HepG2 (cell line): ENCODE data around the gene SF3B2. TPM values are rescaled to one million over a fixed set of nuclear protein-coding genes. Genes with fewer than 3 reads are reported as not detected.
A peak's percentile ranks its signal among the peaks of the same experiment; 100 is the strongest.

Source experiments
- HCFC1 ChIP-seq: fragments of 150-350 bp; IDR thresholded peaks from 2 replicates; pipeline ENCODE4 v1.6.1; 2014; ENCODE audit warnings: low read depth, low read length
- HMG20B ChIP-seq: conservative IDR thresholded peaks from 2 replicates; pipeline ENCODE4 v1.6.1; 2016; ENCODE audit warnings: missing genetic modification reagents, missing compliant biosample characterization
- HNRNPUL1 ChIP-seq: fragments of 200-400 bp; formaldehyde crosslinking; IDR thresholded peaks from 2 replicates; pipeline ENCODE4 v1.6.1; 2017; ENCODE audit warnings: low read depth, mild to moderate bottlenecking, low read length, moderate library complexity
- KDM6A ChIP-seq: IDR thresholded peaks from 2 replicates; pipeline ENCODE4 v1.6.1; 2016; ENCODE audit warnings: low read depth
- LCORL ChIP-seq, 2 experiments: fragments of 450-650 bp in 1 of 2; sonication (generic) in 1 of 2; formaldehyde crosslinking in 1 of 2; IDR thresholded peaks; 2 replicates each; pipeline versions ENCODE4 v1.5.0 to v1.6.1; 2017 to 2020; ENCODE audit warnings: antibody characterized with exemption in 1 of 2, missing genetic modification reagents in 1 of 2
- MAZ ChIP-seq, 2 experiments: sonication (generic) in 1 of 2; formaldehyde crosslinking in 1 of 2; IDR thresholded peaks; 2 replicates each; pipeline versions ENCODE4 v1.5.0 to v1.6.1; 2012 to 2020; ENCODE audit warnings: low read depth in 2 of 2, mild to moderate bottlenecking in 2 of 2, borderline replicate concordance in 1 of 2, improper control_type of control experiment in 1 of 2, low read length in 1 of 2, missing genetic modification reagents in 1 of 2, moderate library complexity in 1 of 2
- MEF2D ChIP-seq: sonication (generic); formaldehyde crosslinking; IDR thresholded peaks from 2 replicates; pipeline ENCODE4 v1.5.1; 2020; ENCODE audit warnings: mild to moderate bottlenecking, missing genetic modification reagents
- MYC ChIP-seq: sonication (generic); formaldehyde crosslinking; IDR thresholded peaks from 2 replicates; pipeline ENCODE4 v1.9.0; 2021; ENCODE audit warnings: missing genetic modification reagents, borderline replicate concordance
- SPEN ChIP-seq: sonication (generic); formaldehyde crosslinking; IDR thresholded peaks from 2 replicates; pipeline ENCODE4 v1.5.1; 2020; ENCODE audit warnings: low read depth, mild to moderate bottlenecking, missing genetic modification reagents
- ZNF468 ChIP-seq: sonication (generic); formaldehyde crosslinking; IDR thresholded peaks from 2 replicates; pipeline ENCODE4 v1.8.0; 2022; ENCODE audit warnings: mild to moderate bottlenecking, moderate library complexity, missing genetic modification reagents
- ZNF567 ChIP-seq: sonication (generic); formaldehyde crosslinking; IDR thresholded peaks from 2 replicates; pipeline ENCODE4 v1.8.1; 2023; ENCODE audit warnings: mild to moderate bottlenecking, missing genetic modification reagents, borderline replicate concordance
- ZNF607 ChIP-seq: sonication (generic); formaldehyde crosslinking; IDR thresholded peaks from 2 replicates; pipeline ENCODE4 v1.5.1; 2020; ENCODE audit warnings: missing genetic modification reagents, mild to moderate bottlenecking, borderline replicate concordance
- ZNF768 ChIP-seq: sonication (generic); formaldehyde crosslinking; IDR thresholded peaks from 2 replicates; pipeline ENCODE4 v1.4.0; 2020; ENCODE audit warnings: missing genetic modification reagents
- polyA plus RNA-seq, 8 experiments: library from polyadenylated mRNA; depleted of rRNA in 3 of 8; stranded (reverse) in 7 of 8; unstranded in 1 of 8; fragments of >200 nt; fragmentation: Illumina TruSeq in 4 of 8; extraction: Trizol in 4 of 8; gene quantifications; 2 replicates each; pipeline versions ENCODE4 v1.2.1 to v1.2.3, GENCODE V29; 2011 to 2016; ENCODE audit warnings: low read depth in 4 of 8, missing spikeins in 1 of 8, mixed read lengths in 1 of 8; ENCODE audit not compliant: insufficient read depth in 1 of 8
- total RNA-seq, 5 experiments: library from RNA; depleted of rRNA; stranded (reverse); fragments of >200 nt; fragmentation: Illumina TruSeq; extraction: Trizol; gene quantifications; 2 replicates each; pipeline ENCODE4 v1.2.3, GENCODE V29; 2016; ENCODE audit warnings: low read depth in 1 of 5
- TF ChIP-seq, protein P1 (sequence below): sonication (generic); formaldehyde crosslinking; IDR thresholded peaks from 2 replicates; pipeline ENCODE4 v1.4.0; 2020; ENCODE audit warnings: missing genetic modification reagents
- TF ChIP-seq, protein P2 (sequence below), 2 experiments: fragments of 450-650 bp in 1 of 2; sonication (generic) in 1 of 2; formaldehyde crosslinking; IDR thresholded peaks; 2 replicates each; pipeline versions ENCODE4 v1.5.0 to v1.8.0; 2020 to 2022; ENCODE audit warnings: mild to moderate bottlenecking in 1 of 2, missing genetic modification reagents in 1 of 2
- TF ChIP-seq, protein P3 (sequence below): sonication (generic); formaldehyde crosslinking; IDR thresholded peaks from 2 replicates; pipeline ENCODE4 v1.5.0; 2020; ENCODE audit warnings: missing genetic modification reagents
- TF ChIP-seq, protein P4 (sequence below): sonication (generic); formaldehyde crosslinking; IDR thresholded peaks from 2 replicates; pipeline ENCODE4 v1.4.0; 2020; ENCODE audit warnings: mild to moderate bottlenecking, missing genetic modification reagents
- TF ChIP-seq, protein P5 (sequence below): sonication (generic); formaldehyde crosslinking; IDR thresholded peaks from 2 replicates; pipeline ENCODE4 v1.4.0; 2020; ENCODE audit warnings: missing genetic modification reagents
- TF ChIP-seq, protein P6 (sequence below): IDR thresholded peaks from 2 replicates; pipeline ENCODE4 v1.6.1; 2016; ENCODE audit warnings: low read depth, borderline replicate concordance
- TF ChIP-seq, protein P7 (sequence below): sonication (generic); formaldehyde crosslinking; IDR thresholded peaks from 2 replicates; pipeline ENCODE4 v1.4.0; 2020; ENCODE audit warnings: mild to moderate bottlenecking, missing genetic modification reagents

SF3B2 gene
- total and polyA plus RNA-seq, 2 of the 13 experiments (the other 11 are each of a cell fraction or from before 2014, with no cell fraction given) = 70.4 to 153 TPM

DNA sequence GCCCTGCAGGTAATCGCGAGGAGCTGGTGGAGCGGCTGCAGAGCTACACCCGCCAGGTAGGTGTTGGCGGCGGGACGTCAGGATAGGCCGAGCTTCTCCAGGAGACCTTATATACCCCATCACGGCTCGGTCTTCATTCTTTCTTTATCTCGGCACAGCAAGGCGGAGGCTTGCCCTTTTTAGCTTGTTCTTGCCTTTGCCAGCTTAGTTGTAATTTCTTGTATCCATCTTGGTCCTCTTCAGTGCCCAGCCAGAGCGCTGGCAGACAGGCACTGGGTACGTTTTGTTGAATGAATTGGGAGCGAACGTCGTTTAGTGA, 459 bp downstream of the SF3B2 start (continued):
- TF ChIP-seq, protein P1, sequence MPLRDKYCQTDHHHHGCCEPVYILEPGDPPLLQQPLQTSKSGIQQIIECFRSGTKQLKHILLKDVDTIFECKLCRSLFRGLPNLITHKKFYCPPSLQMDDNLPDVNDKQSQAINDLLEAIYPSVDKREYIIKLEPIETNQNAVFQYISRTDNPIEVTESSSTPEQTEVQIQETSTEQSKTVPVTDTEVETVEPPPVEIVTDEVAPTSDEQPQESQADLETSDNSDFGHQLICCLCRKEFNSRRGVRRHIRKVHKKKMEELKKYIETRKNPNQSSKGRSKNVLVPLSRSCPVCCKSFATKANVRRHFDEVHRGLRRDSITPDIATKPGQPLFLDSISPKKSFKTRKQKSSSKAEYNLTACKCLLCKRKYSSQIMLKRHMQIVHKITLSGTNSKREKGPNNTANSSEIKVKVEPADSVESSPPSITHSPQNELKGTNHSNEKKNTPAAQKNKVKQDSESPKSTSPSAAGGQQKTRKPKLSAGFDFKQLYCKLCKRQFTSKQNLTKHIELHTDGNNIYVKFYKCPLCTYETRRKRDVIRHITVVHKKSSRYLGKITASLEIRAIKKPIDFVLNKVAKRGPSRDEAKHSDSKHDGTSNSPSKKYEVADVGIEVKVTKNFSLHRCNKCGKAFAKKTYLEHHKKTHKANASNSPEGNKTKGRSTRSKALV (CRISPR knock-in tag) = no peak
- 0 out of 2 replicates have a peak, but pooled peaks have one; percentile 10 for TF ChIP-seq ZNF607 (CRISPR knock-in tag)
- TF ChIP-seq, protein P2, sequence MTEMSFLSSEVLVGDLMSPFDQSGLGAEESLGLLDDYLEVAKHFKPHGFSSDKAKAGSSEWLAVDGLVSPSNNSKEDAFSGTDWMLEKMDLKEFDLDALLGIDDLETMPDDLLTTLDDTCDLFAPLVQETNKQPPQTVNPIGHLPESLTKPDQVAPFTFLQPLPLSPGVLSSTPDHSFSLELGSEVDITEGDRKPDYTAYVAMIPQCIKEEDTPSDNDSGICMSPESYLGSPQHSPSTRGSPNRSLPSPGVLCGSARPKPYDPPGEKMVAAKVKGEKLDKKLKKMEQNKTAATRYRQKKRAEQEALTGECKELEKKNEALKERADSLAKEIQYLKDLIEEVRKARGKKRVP (CRISPR knock-in tag; IDR thresholded peaks at IDR 0.05) = no peak
- TF ChIP-seq ZNF768 = no peak
- TF ChIP-seq MAZ (IDR thresholded peaks at IDR 0.05; ENCODE audit: borderline replicate concordance, low read depth, low read length) = no peak
- no peak for TF ChIP-seq MAZ (CRISPR knock-in tag; IDR thresholded peaks at IDR 0.05; ENCODE audit: low read depth)
- TF ChIP-seq HNRNPUL1 = no peak
- TF ChIP-seq KDM6A (CRISPR knock-in tag) = no peak
- TF ChIP-seq, protein P3, sequence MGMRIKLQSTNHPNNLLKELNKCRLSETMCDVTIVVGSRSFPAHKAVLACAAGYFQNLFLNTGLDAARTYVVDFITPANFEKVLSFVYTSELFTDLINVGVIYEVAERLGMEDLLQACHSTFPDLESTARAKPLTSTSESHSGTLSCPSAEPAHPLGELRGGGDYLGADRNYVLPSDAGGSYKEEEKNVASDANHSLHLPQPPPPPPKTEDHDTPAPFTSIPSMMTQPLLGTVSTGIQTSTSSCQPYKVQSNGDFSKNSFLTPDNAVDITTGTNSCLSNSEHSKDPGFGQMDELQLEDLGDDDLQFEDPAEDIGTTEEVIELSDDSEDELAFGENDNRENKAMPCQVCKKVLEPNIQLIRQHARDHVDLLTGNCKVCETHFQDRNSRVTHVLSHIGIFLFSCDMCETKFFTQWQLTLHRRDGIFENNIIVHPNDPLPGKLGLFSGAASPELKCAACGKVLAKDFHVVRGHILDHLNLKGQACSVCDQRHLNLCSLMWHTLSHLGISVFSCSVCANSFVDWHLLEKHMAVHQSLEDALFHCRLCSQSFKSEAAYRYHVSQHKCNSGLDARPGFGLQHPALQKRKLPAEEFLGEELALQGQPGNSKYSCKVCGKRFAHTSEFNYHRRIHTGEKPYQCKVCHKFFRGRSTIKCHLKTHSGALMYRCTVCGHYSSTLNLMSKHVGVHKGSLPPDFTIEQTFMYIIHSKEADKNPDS (CRISPR knock-in tag) = 0 out of 2 replicates have a peak, but pooled peaks have one; percentile 20
- no peak for TF ChIP-seq HCFC1
- no peak for TF ChIP-seq ZNF567
- TF ChIP-seq, protein P4, sequence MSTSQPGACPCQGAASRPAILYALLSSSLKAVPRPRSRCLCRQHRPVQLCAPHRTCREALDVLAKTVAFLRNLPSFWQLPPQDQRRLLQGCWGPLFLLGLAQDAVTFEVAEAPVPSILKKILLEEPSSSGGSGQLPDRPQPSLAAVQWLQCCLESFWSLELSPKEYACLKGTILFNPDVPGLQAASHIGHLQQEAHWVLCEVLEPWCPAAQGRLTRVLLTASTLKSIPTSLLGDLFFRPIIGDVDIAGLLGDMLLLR (CRISPR knock-in tag) = no peak
- no peak for TF ChIP-seq ZNF468 (CRISPR knock-in tag)
- TF ChIP-seq, protein P5, sequence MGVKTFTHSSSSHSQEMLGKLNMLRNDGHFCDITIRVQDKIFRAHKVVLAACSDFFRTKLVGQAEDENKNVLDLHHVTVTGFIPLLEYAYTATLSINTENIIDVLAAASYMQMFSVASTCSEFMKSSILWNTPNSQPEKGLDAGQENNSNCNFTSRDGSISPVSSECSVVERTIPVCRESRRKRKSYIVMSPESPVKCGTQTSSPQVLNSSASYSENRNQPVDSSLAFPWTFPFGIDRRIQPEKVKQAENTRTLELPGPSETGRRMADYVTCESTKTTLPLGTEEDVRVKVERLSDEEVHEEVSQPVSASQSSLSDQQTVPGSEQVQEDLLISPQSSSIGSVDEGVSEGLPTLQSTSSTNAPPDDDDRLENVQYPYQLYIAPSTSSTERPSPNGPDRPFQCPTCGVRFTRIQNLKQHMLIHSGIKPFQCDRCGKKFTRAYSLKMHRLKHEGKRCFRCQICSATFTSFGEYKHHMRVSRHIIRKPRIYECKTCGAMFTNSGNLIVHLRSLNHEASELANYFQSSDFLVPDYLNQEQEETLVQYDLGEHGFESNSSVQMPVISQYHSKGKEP = no peak
- no peak for TF ChIP-seq HMG20B
- TF ChIP-seq, protein P6, sequence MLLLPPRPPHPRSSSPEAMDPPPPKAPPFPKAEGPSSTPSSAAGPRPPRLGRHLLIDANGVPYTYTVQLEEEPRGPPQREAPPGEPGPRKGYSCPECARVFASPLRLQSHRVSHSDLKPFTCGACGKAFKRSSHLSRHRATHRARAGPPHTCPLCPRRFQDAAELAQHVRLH (CRISPR knock-in tag) = no peak
- TF ChIP-seq MEF2D = no peak
- no peak for TF ChIP-seq SPEN
- TF ChIP-seq LCORL (IDR thresholded peaks at IDR 0.05) = no peak
- no peak for TF ChIP-seq LCORL (CRISPR knock-in tag; IDR thresholded peaks at IDR 0.05)
- TF ChIP-seq, protein P7, sequence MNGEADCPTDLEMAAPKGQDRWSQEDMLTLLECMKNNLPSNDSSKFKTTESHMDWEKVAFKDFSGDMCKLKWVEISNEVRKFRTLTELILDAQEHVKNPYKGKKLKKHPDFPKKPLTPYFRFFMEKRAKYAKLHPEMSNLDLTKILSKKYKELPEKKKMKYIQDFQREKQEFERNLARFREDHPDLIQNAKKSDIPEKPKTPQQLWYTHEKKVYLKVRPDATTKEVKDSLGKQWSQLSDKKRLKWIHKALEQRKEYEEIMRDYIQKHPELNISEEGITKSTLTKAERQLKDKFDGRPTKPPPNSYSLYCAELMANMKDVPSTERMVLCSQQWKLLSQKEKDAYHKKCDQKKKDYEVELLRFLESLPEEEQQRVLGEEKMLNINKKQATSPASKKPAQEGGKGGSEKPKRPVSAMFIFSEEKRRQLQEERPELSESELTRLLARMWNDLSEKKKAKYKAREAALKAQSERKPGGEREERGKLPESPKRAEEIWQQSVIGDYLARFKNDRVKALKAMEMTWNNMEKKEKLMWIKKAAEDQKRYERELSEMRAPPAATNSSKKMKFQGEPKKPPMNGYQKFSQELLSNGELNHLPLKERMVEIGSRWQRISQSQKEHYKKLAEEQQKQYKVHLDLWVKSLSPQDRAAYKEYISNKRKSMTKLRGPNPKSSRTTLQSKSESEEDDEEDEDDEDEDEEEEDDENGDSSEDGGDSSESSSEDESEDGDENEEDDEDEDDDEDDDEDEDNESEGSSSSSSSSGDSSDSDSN (CRISPR knock-in tag) = no peak
- TF ChIP-seq MYC (CRISPR knock-in tag) = 0 out of 2 replicates have a peak, but pooled peaks have one; percentile 1
